Activated B cell treated with CpG ODN at 0.5 μM for 24 hours (primary cell): Measurements from ENCODE around the gene PLEKHA1. TPM values are rescaled to one million over a fixed set of nuclear protein-coding genes. Genes with fewer than 3 reads are reported as not detected.

Experiments
- ATAC-seq: fragments of 200-7000 bp; cut with Tn5 transposase; one replicate; pipeline ENCODE4 v1.10.0; 2021; ENCODE audit warnings: low read depth, mild to moderate bottlenecking, moderate library complexity
- CTCF ChIA-PET: fragments of 350-600 bp; sonication (Branson Sonifier 250); formaldehyde crosslinking; loops from one replicate; lab custom pipeline; 2021; ENCODE audit warnings: antibody characterized with exemption; lab: Charles Lee
- POLR2A ChIA-PET: fragments of 350-600 bp; sonication (Branson Sonifier 250); formaldehyde crosslinking; loops from one replicate; lab custom pipeline; 2021; ENCODE audit warnings: antibody characterized with exemption; lab: Charles Lee
- DNase-seq: peaks from one replicate; pipeline ENCODE4 v3.0.0; 2022
- H3K27ac Mint-ChIP-seq: one replicate; pipeline ENCODE4 v1.8.0; 2020; ENCODE audit warnings: mixed read lengths
- H3K27me3 Mint-ChIP-seq: one replicate; pipeline ENCODE4 v1.8.0; 2021; ENCODE audit warnings: mixed read lengths
- H3K36me3 Mint-ChIP-seq: one replicate; pipeline ENCODE4 v1.8.0; 2021; ENCODE audit warnings: low read depth, mixed read lengths
- H3K4me1 Mint-ChIP-seq: one replicate; pipeline ENCODE4 v1.8.0; 2021; ENCODE audit warnings: mixed read lengths
- H3K4me3 Mint-ChIP-seq: one replicate; pipeline ENCODE4 v1.8.0; 2020; ENCODE audit warnings: mild to moderate bottlenecking, mixed read lengths
- H3K9me3 Mint-ChIP-seq: one replicate; pipeline ENCODE4 v1.8.0; 2020; ENCODE audit warnings: mixed read lengths
- CTCF ChIP-seq: fragments of 200-600 bp; IDR thresholded peaks from one replicate; pipeline ENCODE4 v1.8.0; 2022; ENCODE audit warnings: antibody characterized with exemption, mild to moderate bottlenecking
- intact Hi-C: fragments of 100-400 bp; cut with micrococcal nuclease; formaldehyde crosslinking; loops from one replicate; pipeline ENCODE4 v1.15.1; 2024
- total RNA-seq: library from RNA; stranded (reverse); gene quantifications from 2 replicates; pipeline ENCODE4 v1.2.3, GENCODE V29; 2022

Gene PLEKHA1
- total RNA-seq, 1 donor from 2014 or later, result 12.8 TPM

GRCh38 chr10:122333037-122333436 lies 41.5 kb upstream of the PLEKHA1 start:
- H3K27me3 Mint-ChIP-seq, result peaks cover 42% of the 10 kb centered on the region
- intact Hi-C loops, result no loop called here
- ChIA-PET POLR2A (no interaction called here), CTCF (interaction anchor here (1.2 kb wide), 1 partner anchor 101 kb away, joined by 3 read pairs; no protein-coding TSS in a partner anchor)
- H3K36me3 Mint-ChIP-seq, result no peaks in the 10 kb centered on the region
- DNase-seq, result no peak
- TF ChIP-seq CTCF, result no peak
- no peak for ATAC-seq
- H3K4me1 Mint-ChIP-seq, result peaks cover 9% of the 10 kb centered on the region
- H3K9me3 Mint-ChIP-seq, result no peaks in the 10 kb centered on the region
- no peak overlapping the region for H3K4me3 Mint-ChIP-seq
- H3K27ac Mint-ChIP-seq, result no peak overlapping the region

- H3K27me3 Mint-ChIP-seq, result peaks cover 30% of the 10 kb centered on the region
- H3K4me1 Mint-ChIP-seq, result no peaks in the 10 kb centered on the region
Measured at GRCh38 chr10:122336332-122336731, 38.2 kb upstream of the PLEKHA1 start.

GRCh38 chr10:122336961-122337360 lies 37.5 kb upstream of the PLEKHA1 start:
- TF ChIP-seq CTCF, result no peak
- Mint-ChIP-seq H3K36me3 (no peaks in the 10 kb centered on the region), H3K4me1 (no peaks in the 10 kb centered on the region), H3K9me3 (no peaks in the 10 kb centered on the region), H3K27ac (no peak overlapping the region), H3K27me3 (peaks cover 25% of the 10 kb centered on the region), H3K4me3 (no peak overlapping the region)
- intact Hi-C loops, result no loop called here
- ChIA-PET CTCF (no interaction called here), POLR2A (no interaction called here)
- DNase-seq (no peak), ATAC-seq (no peak)

More at GRCh38 chr10:122336332-122336731, 38.2 kb upstream of the PLEKHA1 start:
- POLR2A ChIA-PET, result no interaction called here
- Mint-ChIP-seq H3K4me3 (no peak overlapping the region), H3K27ac (no peak overlapping the region), H3K9me3 (no peaks in the 10 kb centered on the region), H3K36me3 (no peaks in the 10 kb centered on the region)
- CTCF ChIA-PET, result interaction anchor here (1.4 kb wide), 1 partner anchor 99 kb away, joined by 5 read pairs; no protein-coding TSS in a partner anchor
- no peak for ATAC-seq
- no peak for DNase-seq
- no peak for TF ChIP-seq CTCF
- intact Hi-C loops, result no loop called here

- no peaks in the 10 kb centered on the region for H3K36me3 Mint-ChIP-seq
- ATAC-seq (no peak), DNase-seq (no peak)
- peaks cover 13% of the 10 kb centered on the region for H3K4me1 Mint-ChIP-seq
- H3K27me3 Mint-ChIP-seq, result peaks cover 21% of the 10 kb centered on the region
- no peak overlapping the region for H3K27ac Mint-ChIP-seq
- H3K4me3 Mint-ChIP-seq, result no peak overlapping the region
- ChIA-PET CTCF (interaction anchor here (1.4 kb wide), 1 partner anchor 96 kb away, joined by 5 read pairs; no protein-coding TSS in a partner anchor), POLR2A (no interaction called here)
- intact Hi-C loops, result no loop called here
- H3K9me3 Mint-ChIP-seq, result no peaks in the 10 kb centered on the region
- TF ChIP-seq CTCF, result no peak
Measured at GRCh38 chr10:122338609-122339441, 35.7 kb upstream of the PLEKHA1 start.

- Mint-ChIP-seq H3K4me1 (peaks cover 16% of the 10 kb centered on the region), H3K9me3 (no peaks in the 10 kb centered on the region), H3K4me3 (no peak overlapping the region), H3K27me3 (peaks cover 23% of the 10 kb centered on the region), H3K36me3 (no peaks in the 10 kb centered on the region), H3K27ac (no peak overlapping the region)
- ATAC-seq, result no peak
- intact Hi-C loops, result no loop called here
- DNase-seq, result no peak
- ChIA-PET CTCF (interaction anchor here (4.2 kb wide), 1 partner anchor 93 kb away, joined by 64 read pairs; no protein-coding TSS in a partner anchor), POLR2A (no interaction called here)
- TF ChIP-seq CTCF, result no peak
Measured at GRCh38 chr10:122341141-122341810, 33.2 kb upstream of the PLEKHA1 start.
